VCaP (cell line): Measurements from ENCODE around the gene MTA3.

Source experiments
- H3K27ac ChIP-seq: fragments of 450-650 bp; 2 replicates; pipeline ENCODE4 v1.5.1; 2017
- TF ChIP-seq, protein P1 (sequence below): fragments of 450-650 bp; conservative IDR thresholded peaks from 2 replicates; pipeline ENCODE4 v1.5.1; 2017; ENCODE audit warnings: mild to moderate bottlenecking, moderate library complexity

Gene MTA3

DNA sequence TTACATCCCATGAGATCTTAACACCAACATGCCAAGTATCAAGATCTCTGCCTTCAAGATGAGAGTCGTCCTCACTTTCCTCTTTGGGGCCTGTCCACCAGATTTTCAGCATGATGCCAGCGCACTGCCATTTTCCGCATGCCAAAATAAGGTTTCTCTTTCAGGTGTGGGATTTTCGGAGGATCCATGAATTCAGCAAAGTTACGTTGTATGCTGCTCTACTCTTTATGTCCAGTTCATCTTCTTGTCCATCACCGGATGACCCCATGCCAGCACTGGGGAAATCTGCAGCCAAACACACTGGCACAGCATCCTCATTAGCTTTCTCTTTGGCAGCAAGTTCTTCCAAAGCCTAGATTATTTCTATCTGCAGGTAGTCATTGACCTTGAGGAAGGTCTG, 228.8 kb downstream of the MTA3 start:
- TF ChIP-seq, protein P1, sequence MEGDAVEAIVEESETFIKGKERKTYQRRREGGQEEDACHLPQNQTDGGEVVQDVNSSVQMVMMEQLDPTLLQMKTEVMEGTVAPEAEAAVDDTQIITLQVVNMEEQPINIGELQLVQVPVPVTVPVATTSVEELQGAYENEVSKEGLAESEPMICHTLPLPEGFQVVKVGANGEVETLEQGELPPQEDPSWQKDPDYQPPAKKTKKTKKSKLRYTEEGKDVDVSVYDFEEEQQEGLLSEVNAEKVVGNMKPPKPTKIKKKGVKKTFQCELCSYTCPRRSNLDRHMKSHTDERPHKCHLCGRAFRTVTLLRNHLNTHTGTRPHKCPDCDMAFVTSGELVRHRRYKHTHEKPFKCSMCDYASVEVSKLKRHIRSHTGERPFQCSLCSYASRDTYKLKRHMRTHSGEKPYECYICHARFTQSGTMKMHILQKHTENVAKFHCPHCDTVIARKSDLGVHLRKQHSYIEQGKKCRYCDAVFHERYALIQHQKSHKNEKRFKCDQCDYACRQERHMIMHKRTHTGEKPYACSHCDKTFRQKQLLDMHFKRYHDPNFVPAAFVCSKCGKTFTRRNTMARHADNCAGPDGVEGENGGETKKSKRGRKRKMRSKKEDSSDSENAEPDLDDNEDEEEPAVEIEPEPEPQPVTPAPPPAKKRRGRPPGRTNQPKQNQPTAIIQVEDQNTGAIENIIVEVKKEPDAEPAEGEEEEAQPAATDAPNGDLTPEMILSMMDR = no peak
- no peak overlapping the region for H3K27ac ChIP-seq

DNA sequence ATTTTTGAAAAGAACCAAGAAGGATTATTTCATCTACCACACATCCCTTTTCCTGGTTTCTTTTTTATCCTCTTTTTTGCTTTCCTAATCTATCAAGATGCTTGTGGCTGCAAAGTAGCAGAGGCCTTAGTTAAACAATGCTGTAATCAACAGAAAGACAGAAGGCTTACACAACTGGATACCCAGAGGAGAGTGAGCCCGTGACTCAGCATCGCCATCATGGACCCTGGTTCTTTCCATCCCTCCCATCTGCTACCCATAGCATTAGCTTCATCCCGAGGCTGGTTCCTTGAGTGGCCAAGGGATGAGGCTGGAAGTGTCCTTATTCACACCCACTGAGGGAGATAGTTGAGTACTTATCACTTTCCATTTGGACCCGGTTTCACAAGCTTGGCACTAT, 231.4 kb downstream of the MTA3 start:
- TF ChIP-seq, protein P1 = no peak

DNA sequence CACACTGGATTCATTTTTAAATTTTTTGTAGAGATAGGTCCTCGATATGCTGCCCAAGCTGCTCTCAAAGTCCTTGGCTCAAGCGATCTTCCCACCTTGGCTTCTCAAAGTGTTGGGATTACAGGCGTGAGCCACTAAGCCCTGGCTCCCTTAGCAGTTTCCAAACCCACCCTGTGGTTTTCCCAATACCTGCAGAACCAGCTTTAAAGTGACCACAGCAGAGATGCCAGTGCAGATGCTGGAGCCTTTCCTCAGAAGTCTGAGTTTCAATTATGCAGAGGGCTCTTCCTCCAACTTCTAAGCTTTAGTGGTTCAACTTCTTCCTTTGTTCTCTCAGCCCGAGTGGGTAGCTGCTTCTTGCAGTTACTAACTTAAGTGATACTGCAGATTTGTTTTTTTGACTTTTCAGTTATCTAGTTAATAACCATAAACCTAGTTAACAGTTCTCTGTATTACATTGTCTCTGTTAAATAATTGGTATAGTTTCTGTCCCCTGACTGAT, 232.1 kb downstream of the MTA3 start:
- TF ChIP-seq, protein P1 = no peak

More for the DNA sequence above, 231.4 kb downstream of the MTA3 start:
- no peak overlapping the region for H3K27ac ChIP-seq

DNA sequence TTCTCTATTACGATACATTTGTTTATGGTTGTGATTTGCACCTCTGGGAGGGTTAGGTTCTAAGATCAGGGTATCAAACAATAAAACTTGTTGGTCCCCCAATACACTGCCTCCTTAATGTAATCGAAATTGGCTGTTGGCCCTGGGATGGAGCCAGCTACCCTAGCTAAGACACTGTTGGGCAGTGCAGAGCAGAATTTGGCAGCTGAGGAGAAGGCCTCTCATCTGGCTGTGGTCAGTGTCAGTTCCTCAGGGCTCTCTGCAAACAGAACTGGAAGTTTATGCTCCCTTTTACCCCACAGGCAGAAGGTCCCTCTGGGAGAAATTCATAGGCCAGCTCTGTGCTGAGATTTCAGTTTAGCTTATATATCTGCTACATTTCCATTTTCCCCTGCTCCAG, 232.5 kb downstream of the MTA3 start:
- H3K27ac ChIP-seq = no peak overlapping the region
- TF ChIP-seq, protein P1 = no peak

More for the DNA sequence above, 232.1 kb downstream of the MTA3 start:
- H3K27ac ChIP-seq = no peak overlapping the region

DNA sequence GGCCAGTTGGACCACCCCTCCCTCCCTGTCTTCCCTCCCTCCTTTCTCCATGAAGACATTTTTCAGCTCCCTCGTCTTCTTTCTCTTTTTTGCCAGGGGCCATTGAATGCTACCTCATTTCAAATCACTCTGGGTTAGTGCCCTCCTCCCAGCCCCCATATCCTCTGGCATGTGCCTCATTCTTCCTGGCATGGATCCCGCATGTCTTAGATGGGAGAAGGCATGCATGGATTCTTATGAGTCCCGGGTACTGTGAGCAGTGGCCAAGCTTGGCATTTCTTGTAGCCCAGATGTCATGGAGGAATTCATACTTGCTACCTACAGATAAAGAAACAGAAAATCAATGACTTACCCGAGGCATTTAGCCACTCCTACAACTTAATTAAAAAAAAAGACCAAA, 232.9 kb downstream of the MTA3 start:
- no peak overlapping the region for H3K27ac ChIP-seq
- TF ChIP-seq, protein P1 = no peak

DNA sequence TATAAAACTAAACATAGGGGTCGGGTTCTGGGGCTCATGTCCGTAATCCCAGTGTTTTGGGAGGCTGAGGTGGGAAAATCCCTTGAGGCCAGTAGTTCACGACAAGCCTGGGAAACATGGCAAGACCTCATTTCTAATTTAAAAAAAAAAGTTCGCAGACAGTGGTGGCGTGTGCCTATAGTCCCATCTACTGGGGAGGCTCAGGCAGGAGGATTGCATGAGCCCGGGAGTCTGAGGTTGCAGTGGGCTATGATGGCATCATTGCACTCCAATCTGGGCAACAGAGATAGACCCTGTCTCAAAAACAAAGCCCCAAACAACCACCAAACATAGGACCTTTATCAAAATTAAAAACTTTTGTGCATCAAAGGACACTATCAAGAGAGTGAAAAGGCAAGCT, 233.7 kb downstream of the MTA3 start:
- TF ChIP-seq, protein P1 = no peak
- H3K27ac ChIP-seq = no peak overlapping the region

DNA sequence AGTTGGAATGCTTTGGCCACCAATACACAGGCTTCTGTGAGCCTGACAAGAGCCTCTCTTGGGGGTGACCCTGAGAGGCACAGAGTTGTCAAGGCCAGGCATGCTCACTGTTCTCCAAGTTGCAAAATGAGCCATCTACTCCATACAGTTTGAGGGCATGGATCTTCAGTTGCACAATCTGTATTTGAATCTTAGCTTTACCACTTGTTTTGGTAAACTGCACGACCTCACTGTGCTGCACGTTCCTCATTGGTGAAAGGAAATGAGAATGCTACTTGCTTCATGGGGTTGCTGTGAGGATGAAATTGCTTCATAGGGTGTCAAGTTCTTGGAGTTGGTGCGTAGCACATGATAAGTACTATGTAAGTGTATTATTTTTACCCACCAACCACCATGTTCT, 235.9 kb downstream of the MTA3 start:
- TF ChIP-seq, protein P1 = no peak
- H3K27ac ChIP-seq = no peak overlapping the region
